IMR-90 (cell line): Measurements from ENCODE around the gene USH1G. TPM values are rescaled to one million over a fixed set of nuclear protein-coding genes. Genes with fewer than 3 reads are reported as not detected.

Experiments used
- ATAC-seq: fragments of 200-7000 bp; cut with Tn5 transposase; 2 replicates; pipeline ENCODE4 v1.9.1; 2020; ENCODE audit warnings: low read depth, mild to moderate bottlenecking, moderate library complexity
- BruUV-seq: library from RNA; stranded (reverse); fragments of 400-500 nt; replicated peaks from 2 replicates; lab custom pipeline; 2021; lab: Mats Ljungman, UMichigan
- CTCF ChIA-PET: fragments of 300-600 bp; formaldehyde crosslinking; extraction: SDS; loops from one replicate; lab custom pipeline; 2021; ENCODE audit warnings: antibody characterized with exemption; lab: Yijun Ruan, JAX
- POLR2A ChIA-PET: fragments of 300-600 bp; sonication (Branson Sonifier 250); formaldehyde crosslinking; loops from one replicate; lab custom pipeline; 2022; ENCODE audit warnings: antibody characterized with exemption; ENCODE audit not compliant: unreplicated experiment; lab: Charles Lee
- DNase-seq: peaks from one replicate; pipeline ENCODE4 v3.0.0; 2013
- H2AFZ ChIP-seq: replicated peaks from 2 replicates; pipeline ENCODE3; 2013; ENCODE audit warnings: low read length, mild to moderate bottlenecking; ENCODE audit not compliant: poor library complexity
- H2AK5ac ChIP-seq: 2 replicates; pipeline ENCODE4 v1.6.1; 2013; ENCODE audit warnings: low read depth, low read length, inconsistent platforms
- H2AK9ac ChIP-seq: replicated peaks from 2 replicates; pipeline ENCODE3; 2013; ENCODE audit warnings: mild to moderate bottlenecking, low read depth, low read length, moderate library complexity; ENCODE audit not compliant: poor library complexity
- H2BK120ac ChIP-seq: 2 replicates; pipeline ENCODE4 v1.6.1; 2013; ENCODE audit warnings: low read depth, low read length, inconsistent platforms
- H2BK15ac ChIP-seq: 3 replicates; pipeline ENCODE4 v1.6.1; 2013; ENCODE audit warnings: low read depth, low read length, inconsistent platforms
- H2BK20ac ChIP-seq: 2 replicates; pipeline ENCODE4 v1.6.1; 2013; ENCODE audit warnings: low read depth, mild to moderate bottlenecking, inconsistent platforms, low read length, moderate library complexity
- H2BK5ac ChIP-seq: 2 replicates; pipeline ENCODE4 v1.6.1; 2013; ENCODE audit warnings: mild to moderate bottlenecking, low read depth, low read length, inconsistent platforms; ENCODE audit not compliant: poor library complexity, severe bottlenecking
- H3K14ac ChIP-seq: replicated peaks from 2 replicates; pipeline ENCODE4 v1.6.1; 2013; ENCODE audit warnings: low read depth, low read length, inconsistent platforms
- H3K18ac ChIP-seq: 2 replicates; pipeline ENCODE4 v1.6.1; 2013; ENCODE audit warnings: low read depth, low read length, control low read depth
- H3K23ac ChIP-seq: 2 replicates; pipeline ENCODE4 v1.6.1; 2013; ENCODE audit warnings: low read depth, low read length, inconsistent platforms
- H3K27ac ChIP-seq: 2 replicates; pipeline ENCODE4 v1.5.1; 2013; ENCODE audit warnings: mild to moderate bottlenecking, control low read depth, low read length; ENCODE audit not compliant: insufficient read depth
- H3K27me3 ChIP-seq: 2 replicates; pipeline ENCODE4 v1.6.1; 2013; ENCODE audit warnings: low read length; ENCODE audit not compliant: control insufficient read depth, insufficient read depth
- H3K36me3 ChIP-seq: 2 replicates; pipeline ENCODE4 v1.6.1; 2013; ENCODE audit warnings: low read length, mixed read lengths; ENCODE audit not compliant: control insufficient read depth, insufficient read depth
- H3K4ac ChIP-seq: 2 replicates; pipeline ENCODE4 v1.6.1; 2013; ENCODE audit warnings: low read depth, low read length, inconsistent platforms
- H3K4me1 ChIP-seq: 2 replicates; pipeline ENCODE4 v1.6.1; 2013; ENCODE audit warnings: low read length, mixed read lengths; ENCODE audit not compliant: control insufficient read depth, insufficient read depth
- H3K4me2 ChIP-seq: 2 replicates; pipeline ENCODE4 v1.6.1; 2013; ENCODE audit warnings: low read depth, mild to moderate bottlenecking, control low read depth, low read length, moderate library complexity
- H3K4me3 ChIP-seq: 2 replicates; pipeline ENCODE4 v1.5.1; 2013; ENCODE audit warnings: low read depth, mild to moderate bottlenecking, control low read depth, low read length, moderate library complexity; ENCODE audit not compliant: insufficient read depth
- H3K56ac ChIP-seq: 2 replicates; pipeline ENCODE4 v1.6.1; 2013; ENCODE audit warnings: low read length, inconsistent platforms; ENCODE audit not compliant: insufficient read depth; ENCODE audit errors: extremely low read depth
- H3K79me1 ChIP-seq, 2 experiments: 2 replicates each; pipeline ENCODE4 v1.6.1; 2013; ENCODE audit warnings: low read length in 2 of 2, inconsistent platforms in 1 of 2, low read depth in 1 of 2
- H3K9ac ChIP-seq: 2 replicates; pipeline ENCODE4 v1.6.1; 2013; ENCODE audit warnings: low read depth, low read length, control low read depth
- H3K9me1 ChIP-seq: 2 replicates; pipeline ENCODE4 v1.6.1; 2013; ENCODE audit warnings: low read length, inconsistent platforms; ENCODE audit not compliant: insufficient read depth
- H3K9me3 ChIP-seq: 2 replicates; pipeline ENCODE4 v1.6.1; 2013; ENCODE audit warnings: low read length; ENCODE audit not compliant: control insufficient read depth, insufficient read depth
- H4K20me1 ChIP-seq: 2 replicates; pipeline ENCODE4 v1.6.1; 2013; ENCODE audit warnings: low read length, inconsistent platforms; ENCODE audit not compliant: insufficient read depth
- H4K5ac ChIP-seq: 2 replicates; pipeline ENCODE4 v1.6.1; 2013; ENCODE audit warnings: mild to moderate bottlenecking, low read depth, low read length, control low read depth
- H4K8ac ChIP-seq, 2 experiments: 2 replicates each; pipeline ENCODE4 v1.6.1; 2013; ENCODE audit warnings: low read depth in 2 of 2, low read length in 2 of 2, control low read depth in 1 of 2, inconsistent platforms in 1 of 2
- H4K91ac ChIP-seq: 2 replicates; pipeline ENCODE4 v1.6.1; 2013; ENCODE audit warnings: low read depth, low read length, inconsistent platforms; ENCODE audit not compliant: insufficient read depth
- CEBPB ChIP-seq: IDR thresholded peaks from 2 replicates; pipeline ENCODE4 v1.6.1; 2012; ENCODE audit warnings: low read depth, low read length, improper control_type of control experiment
- CHD1 ChIP-seq: IDR thresholded peaks from 2 replicates; pipeline ENCODE4 v1.6.1; 2012; ENCODE audit warnings: low read depth, low read length, improper control_type of control experiment
- FOS ChIP-seq: fragments of 150-350 bp; IDR thresholded peaks from 2 replicates; pipeline ENCODE4 v1.6.1; 2016; ENCODE audit warnings: low read depth, low read length
- MAFK ChIP-seq: IDR thresholded peaks from 2 replicates; pipeline ENCODE4 v1.6.1; 2012; ENCODE audit warnings: low read depth, low read length, improper control_type of control experiment
- MAZ ChIP-seq: IDR thresholded peaks from 2 replicates; pipeline ENCODE4 v1.6.1; 2012; ENCODE audit warnings: low read depth, mild to moderate bottlenecking, low read length, improper control_type of control experiment, moderate library complexity, borderline replicate concordance
- MXI1 ChIP-seq: IDR thresholded peaks from 2 replicates; pipeline ENCODE4 v1.6.1; 2012; ENCODE audit warnings: low read depth, mild to moderate bottlenecking, low read length, moderate library complexity, borderline replicate concordance
- POLR2A ChIP-seq: IDR thresholded peaks from 2 replicates; pipeline ENCODE4 v1.6.1; 2012; ENCODE audit warnings: mild to moderate bottlenecking, low read depth, low read length
- RAD21 ChIP-seq: IDR thresholded peaks from 2 replicates; pipeline ENCODE4 v1.6.1; 2012; ENCODE audit warnings: low read length, improper control_type of control experiment
- RFX5 ChIP-seq: IDR thresholded peaks from 2 replicates; pipeline ENCODE4 v1.8.0; 2012; ENCODE audit warnings: low read depth, mild to moderate bottlenecking, low read length, moderate library complexity
- SMC3 ChIP-seq: fragments of 150-350 bp; IDR thresholded peaks from 2 replicates; pipeline ENCODE4 v1.6.1; 2016; ENCODE audit warnings: low read depth, mild to moderate bottlenecking, antibody characterized with exemption, low read length, moderate library complexity
- WGBS, 2 experiments: methylation state at CpG; one replicate each; pipeline versions ENCODE4 v1.1.5 to v1.1.7; 2013; ENCODE audit warnings: missing lambda C conversion rate in 2 of 2; ENCODE audit not compliant: insufficient read length in 1 of 2; ENCODE audit errors: extremely low coverage in 2 of 2; 5-methylcytosine and 5-hydroxymethylcytosine counted together
- dilution Hi-C: fragments of 300-500 bp; cut with HindIII; formaldehyde crosslinking; loops from one replicate; pipeline ENCODE4 v1.14.3; 2018; ENCODE audit warnings: low sequenced_read_pairs; ENCODE audit not compliant: unreplicated experiment
- in situ Hi-C: fragments of 300-500 bp; cut with MboI; formaldehyde crosslinking; loops from 3 replicates; pipeline ENCODE4 v1.14.3; 2019; ENCODE audit warnings: low sequenced_read_pairs, inconsistent platforms, mixed read lengths
- intact Hi-C: fragments of 100-400 bp; cut with micrococcal nuclease; formaldehyde crosslinking; loops from 2 replicates; pipeline ENCODE4 v1.10.0; 2022
- polyA plus RNA-seq, 3 experiments: library from polyadenylated mRNA; depleted of rRNA; stranded (reverse); fragments of >200 nt; gene quantifications; 2 replicates each; pipeline ENCODE4 v1.2.3, GENCODE V29; 2012; ENCODE audit warnings: low replicate concordance in 1 of 3
- total RNA-seq: library from RNA; depleted of rRNA; stranded (reverse); fragments of >200 nt; gene quantifications from 2 replicates; pipeline ENCODE4 v1.2.3, GENCODE V29; 2012
- TF ChIP-seq, protein P1 (sequence below): fragments of 150-350 bp; IDR thresholded peaks from 2 replicates; pipeline ENCODE4 v1.6.1; 2017; ENCODE audit warnings: mild to moderate bottlenecking, antibody characterized with exemption, low read length, low read depth
- TF ChIP-seq, protein P2 (sequence below): conservative IDR thresholded peaks from 2 replicates; pipeline ENCODE4 v1.5.1; 2012; ENCODE audit warnings: mild to moderate bottlenecking, low read depth, low read length, improper control_type of control experiment

Gene USH1G
- total and polyA plus RNA-seq, 2 of the 4 experiments (the other 2 are of a cell fraction) = not detected

DNA sequence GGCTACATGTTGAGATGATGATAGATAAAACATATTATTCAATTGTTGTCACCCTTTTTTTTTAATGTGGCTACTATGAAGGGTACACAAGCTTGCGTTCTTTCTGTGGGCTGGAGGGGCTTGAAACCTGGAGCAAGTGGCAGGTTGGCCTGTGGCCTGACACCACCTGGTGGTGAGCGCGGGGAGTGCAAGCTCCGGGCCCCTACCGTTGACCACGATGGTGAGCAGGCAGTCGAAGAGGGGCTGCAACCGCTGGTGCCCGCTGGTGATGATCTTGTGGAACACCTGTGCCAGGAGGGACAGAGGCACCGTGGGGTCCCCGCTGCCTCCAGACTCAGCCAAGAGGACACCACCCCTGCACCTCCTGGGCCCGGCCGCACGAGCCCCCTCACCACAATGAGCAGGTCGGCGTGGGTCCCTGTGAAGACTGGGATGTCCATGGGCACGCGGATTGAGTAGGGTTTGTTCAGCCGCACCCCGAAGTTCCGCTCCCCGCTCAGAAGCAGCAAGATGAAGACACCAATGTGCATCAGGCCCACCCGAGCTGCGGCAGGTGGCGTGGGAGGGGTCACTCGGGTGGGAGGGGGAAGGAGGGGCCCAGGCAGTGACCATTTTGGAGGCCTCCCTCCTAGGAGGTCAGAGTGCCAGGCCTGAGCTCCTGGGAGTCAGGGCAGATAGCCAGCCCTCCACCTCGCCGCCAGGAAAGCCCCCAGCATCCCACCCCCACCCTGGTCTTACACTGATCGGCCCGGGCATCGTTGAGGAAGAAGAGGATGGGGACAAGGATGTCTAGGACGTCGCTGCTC, 35.1 kb upstream of the USH1G start:
- Histone ChIP-seq H3K4ac (no peak overlapping the region), H4K8ac (no peak overlapping the region), H2AFZ (peak overlapping the region; percentile 70), H2BK5ac (no peak overlapping the region), H4K5ac (no peak overlapping the region), H3K27me3 (peaks cover 20% of the 10 kb centered on the region), H3K9me1 (no peaks in the 10 kb centered on the region), H2BK20ac (no peak overlapping the region), H3K4me3 (no peak overlapping the region), H3K4me1 (0 out of 2 replicates have a peak, but pooled peaks cover 1% of the 10 kb centered on the region), H4K91ac (no peak overlapping the region), H2AK5ac (no peak overlapping the region), H3K14ac (no peak overlapping the region), H3K79me1 (no peaks in the 10 kb centered on the region), H3K56ac (no peak overlapping the region), H3K27ac (no peak overlapping the region), H3K9me3 (no peaks in the 10 kb centered on the region), H3K4me2 (no peak overlapping the region), H3K9ac (no peak overlapping the region), H2AK9ac (no peak overlapping the region), H2BK15ac (no peak overlapping the region), H3K36me3 (no peaks in the 10 kb centered on the region), H3K23ac (no peak overlapping the region), H4K20me1 (no peaks in the 10 kb centered on the region), H3K18ac (no peak overlapping the region), H2BK120ac (no peak overlapping the region)
- WGBS, 2 experiments = 0% methylated on average over 6 of the region's 33 CpGs; no CpG with 5 or more reads in 1 of the 2 experiments
- in situ Hi-C loops (loop anchor here (10.0 kb wide), 1 partner anchor 213 kb away; the partner anchor contains the start of gene NHERF1), dilution Hi-C loops (no loop called here), intact Hi-C loops (loop anchor here (1.0 kb wide), 3 partner anchors 35 to 214 kb away; partner anchors contain the start of gene USH1G)
- CTCF ChIA-PET = interaction anchor here (0.6 to 2.5 kb wide), 13 partner anchors 11 to 243 kb away, joined by 3 to 11 read pairs (median 3); partner anchors contain the start of gene OTOP2
- TF ChIP-seq, protein P1, sequence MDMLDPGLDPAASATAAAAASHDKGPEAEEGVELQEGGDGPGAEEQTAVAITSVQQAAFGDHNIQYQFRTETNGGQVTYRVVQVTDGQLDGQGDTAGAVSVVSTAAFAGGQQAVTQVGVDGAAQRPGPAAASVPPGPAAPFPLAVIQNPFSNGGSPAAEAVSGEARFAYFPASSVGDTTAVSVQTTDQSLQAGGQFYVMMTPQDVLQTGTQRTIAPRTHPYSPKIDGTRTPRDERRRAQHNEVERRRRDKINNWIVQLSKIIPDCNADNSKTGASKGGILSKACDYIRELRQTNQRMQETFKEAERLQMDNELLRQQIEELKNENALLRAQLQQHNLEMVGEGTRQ = no peak
- 0 out of 2 replicates have a peak, but pooled peaks have one; percentile 41 for TF ChIP-seq MAZ
- peak; percentile 72 for TF ChIP-seq SMC3
- TF ChIP-seq MAFK = no peak
- TF ChIP-seq CHD1 = no peak
- no peak for TF ChIP-seq FOS
- TF ChIP-seq RFX5 = no peak
- TF ChIP-seq, protein P2, sequence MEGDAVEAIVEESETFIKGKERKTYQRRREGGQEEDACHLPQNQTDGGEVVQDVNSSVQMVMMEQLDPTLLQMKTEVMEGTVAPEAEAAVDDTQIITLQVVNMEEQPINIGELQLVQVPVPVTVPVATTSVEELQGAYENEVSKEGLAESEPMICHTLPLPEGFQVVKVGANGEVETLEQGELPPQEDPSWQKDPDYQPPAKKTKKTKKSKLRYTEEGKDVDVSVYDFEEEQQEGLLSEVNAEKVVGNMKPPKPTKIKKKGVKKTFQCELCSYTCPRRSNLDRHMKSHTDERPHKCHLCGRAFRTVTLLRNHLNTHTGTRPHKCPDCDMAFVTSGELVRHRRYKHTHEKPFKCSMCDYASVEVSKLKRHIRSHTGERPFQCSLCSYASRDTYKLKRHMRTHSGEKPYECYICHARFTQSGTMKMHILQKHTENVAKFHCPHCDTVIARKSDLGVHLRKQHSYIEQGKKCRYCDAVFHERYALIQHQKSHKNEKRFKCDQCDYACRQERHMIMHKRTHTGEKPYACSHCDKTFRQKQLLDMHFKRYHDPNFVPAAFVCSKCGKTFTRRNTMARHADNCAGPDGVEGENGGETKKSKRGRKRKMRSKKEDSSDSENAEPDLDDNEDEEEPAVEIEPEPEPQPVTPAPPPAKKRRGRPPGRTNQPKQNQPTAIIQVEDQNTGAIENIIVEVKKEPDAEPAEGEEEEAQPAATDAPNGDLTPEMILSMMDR = peak; percentile 83
- TF ChIP-seq POLR2A = no peak
- no peak for TF ChIP-seq MXI1
- TF ChIP-seq CEBPB = no peak
- TF ChIP-seq RAD21 = peak; percentile 74
- POLR2A ChIA-PET = no interaction called here
- peak; percentile 80 for ATAC-seq
- DNase-seq = peak; percentile 28
- no TSS peak for BruUV-seq
